CD8-positive, alpha-beta memory T cell (primary cell): ENCODE data around the gene NIN. TPM values are rescaled to one million over a fixed set of nuclear protein-coding genes. Genes with fewer than 3 reads are reported as not detected.

ENCODE experiments used
- CTCF ChIA-PET: fragments of 350-600 bp; sonication (Branson Sonifier 250); formaldehyde crosslinking; loops from one replicate; lab custom pipeline; 2021; ENCODE audit warnings: antibody characterized with exemption; lab: Charles Lee
- POLR2A ChIA-PET: fragments of 350-600 bp; sonication (Branson Sonifier 250); formaldehyde crosslinking; loops from one replicate; lab custom pipeline; 2021; ENCODE audit warnings: antibody characterized with exemption; lab: Charles Lee
- DNase-seq, 5 donors: peaks; one replicate each; pipeline versions ENCODE4 v3.0.0 to v3.0.0-alpha.2; 2020 to 2022; ENCODE audit warnings: mixed read lengths in 1 of 5
- H3K27ac ChIP-seq: one replicate; pipeline ENCODE4 v1.7.0; 2013; ENCODE audit warnings: low read depth, mild to moderate bottlenecking, low read length, moderate library complexity
- H3K27me3 ChIP-seq: 2 replicates; pipeline ENCODE4 v1.7.0; 2013; ENCODE audit warnings: low read length, mild to moderate bottlenecking; ENCODE audit not compliant: insufficient read depth, poor library complexity, severe bottlenecking
- H3K36me3 ChIP-seq: 2 replicates; pipeline ENCODE4 v1.7.0; 2013; ENCODE audit warnings: mild to moderate bottlenecking, low read length, moderate library complexity; ENCODE audit not compliant: insufficient read depth
- H3K4me1 ChIP-seq: 2 replicates; pipeline ENCODE4 v1.7.0; 2013; ENCODE audit warnings: mild to moderate bottlenecking, low read length, moderate library complexity; ENCODE audit not compliant: insufficient read depth
- H3K4me3 ChIP-seq: 2 replicates; pipeline ENCODE4 v1.7.0; 2013; ENCODE audit warnings: mild to moderate bottlenecking, low read length
- H3K9me3 ChIP-seq: 2 replicates; pipeline ENCODE4 v1.7.0; 2013; ENCODE audit warnings: mild to moderate bottlenecking, low read length
- H3K27ac Mint-ChIP-seq, 8 donors: one replicate each; pipeline ENCODE4 v1.8.0; 2020 to 2021; ENCODE audit warnings: mixed read lengths in 8 of 8, mild to moderate bottlenecking in 6 of 8, inconsistent platforms in 3 of 8, moderate library complexity in 3 of 8
- H3K27me3 Mint-ChIP-seq, 2 donors: one replicate each; pipeline ENCODE4 v1.8.0; 2020 to 2021; ENCODE audit warnings: mixed read lengths in 2 of 2, mild to moderate bottlenecking in 1 of 2, moderate library complexity in 1 of 2
- H3K36me3 Mint-ChIP-seq, 3 donors: one replicate each; pipeline ENCODE4 v1.8.0; 2020 to 2021; ENCODE audit warnings: mixed read lengths in 3 of 3, inconsistent platforms in 1 of 3, mild to moderate bottlenecking in 1 of 3
- H3K4me1 Mint-ChIP-seq, 3 donors: one replicate each; pipeline ENCODE4 v1.8.0; 2020 to 2021; ENCODE audit warnings: mixed read lengths in 3 of 3, inconsistent platforms in 1 of 3, mild to moderate bottlenecking in 1 of 3
- H3K4me3 Mint-ChIP-seq, 7 donors: one replicate each; pipeline ENCODE4 v1.8.0; 2020 to 2021; ENCODE audit warnings: mixed read lengths in 7 of 7, mild to moderate bottlenecking in 6 of 7, moderate library complexity in 4 of 7, inconsistent platforms in 2 of 7
- H3K9me3 Mint-ChIP-seq, 5 donors: one replicate each; pipeline ENCODE4 v1.8.0; 2020 to 2022; ENCODE audit warnings: mixed read lengths in 5 of 5, mild to moderate bottlenecking in 3 of 5, moderate library complexity in 2 of 5, inconsistent platforms in 1 of 5
- polyA plus RNA-seq: library from polyadenylated mRNA; unstranded; fragments of 300-500 nt; fragmentation: Illumina TruSeq; gene quantifications from one replicate; pipeline ENCODE4 v1.2.3, GENCODE V29; 2021
- total RNA-seq, 2 experiments: library from RNA; stranded (reverse); gene quantifications; one replicate each; pipeline ENCODE4 v1.2.3, GENCODE V29; 2021

NIN gene
- total and polyA plus RNA-seq, 3 experiments from 2014 or later = 64.3 to 77.8 (median 73.8) TPM

DNA sequence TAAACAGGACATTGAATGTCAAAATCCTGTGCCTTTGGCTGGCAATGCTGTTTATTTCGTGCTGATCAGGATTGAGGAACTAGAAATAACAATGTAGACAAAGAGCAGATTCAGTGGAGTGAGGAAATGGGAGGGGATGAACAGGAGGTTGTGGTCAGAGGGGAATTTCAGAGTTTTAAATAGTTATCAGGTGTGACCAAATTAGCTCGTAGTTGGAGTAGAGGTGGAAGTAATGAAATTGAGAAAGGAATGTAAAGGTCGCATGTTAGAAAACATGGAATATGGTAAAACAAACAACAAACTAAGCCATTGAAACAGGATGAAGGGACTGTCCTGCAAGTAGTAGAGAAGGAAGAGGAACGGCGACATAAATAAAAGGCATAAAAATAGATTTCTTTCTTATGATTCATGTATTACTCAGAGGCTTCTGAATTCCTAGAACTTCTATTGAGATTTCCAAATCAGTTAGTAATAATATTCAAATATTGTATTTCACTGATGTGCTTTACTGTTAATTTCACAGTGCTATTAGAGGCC, 153.4 kb downstream of the NIN start:
- H3K27ac Mint-ChIP-seq = peak overlapping the region in 1 of 8 donors; percentile 81
- CTCF ChIA-PET = no interaction called here
- H3K4me3 Mint-ChIP-seq = no peak overlapping the region
- no peaks in the 10 kb centered on the region for H3K9me3 Mint-ChIP-seq
- DNase-seq = no peak
- Histone ChIP-seq H3K27me3 (no peaks in the 10 kb centered on the region), H3K9me3 (no peaks in the 10 kb centered on the region), H3K27ac (no peak overlapping the region), H3K4me1 (no peaks in the 10 kb centered on the region), H3K4me3 (no peak overlapping the region), H3K36me3 (no peaks in the 10 kb centered on the region)
- H3K36me3 Mint-ChIP-seq = no peaks in the 10 kb centered on the region
- peaks cover 0 to 8% (median 6%) of the 10 kb centered on the region in 3 donors for H3K4me1 Mint-ChIP-seq
- POLR2A ChIA-PET = no interaction called here
- no peaks in the 10 kb centered on the region for H3K27me3 Mint-ChIP-seq

GRCh38 chr14:50676814-50677516, 154.0 kb downstream of the NIN start:
- Histone ChIP-seq H3K36me3 (no peaks in the 10 kb centered on the region), H3K4me3 (no peak overlapping the region), H3K9me3 (no peaks in the 10 kb centered on the region), H3K4me1 (no peaks in the 10 kb centered on the region), H3K27ac (no peak overlapping the region), H3K27me3 (no peaks in the 10 kb centered on the region)
- DNase-seq = no peak
- no peak overlapping the region for H3K4me3 Mint-ChIP-seq
- POLR2A ChIA-PET = no interaction called here
- H3K27ac Mint-ChIP-seq = peak overlapping the region in 1 of 8 donors; percentile 81
- H3K36me3 Mint-ChIP-seq = no peaks in the 10 kb centered on the region
- H3K4me1 Mint-ChIP-seq = peaks cover 0 to 8% (median 6%) of the 10 kb centered on the region in 3 donors
- no peaks in the 10 kb centered on the region for H3K9me3 Mint-ChIP-seq
- CTCF ChIA-PET = interaction anchor here (0.5 kb wide), 1 partner anchor 30 kb away, joined by 3 read pairs; no protein-coding TSS in a partner anchor
- no peaks in the 10 kb centered on the region for H3K27me3 Mint-ChIP-seq

DNA sequence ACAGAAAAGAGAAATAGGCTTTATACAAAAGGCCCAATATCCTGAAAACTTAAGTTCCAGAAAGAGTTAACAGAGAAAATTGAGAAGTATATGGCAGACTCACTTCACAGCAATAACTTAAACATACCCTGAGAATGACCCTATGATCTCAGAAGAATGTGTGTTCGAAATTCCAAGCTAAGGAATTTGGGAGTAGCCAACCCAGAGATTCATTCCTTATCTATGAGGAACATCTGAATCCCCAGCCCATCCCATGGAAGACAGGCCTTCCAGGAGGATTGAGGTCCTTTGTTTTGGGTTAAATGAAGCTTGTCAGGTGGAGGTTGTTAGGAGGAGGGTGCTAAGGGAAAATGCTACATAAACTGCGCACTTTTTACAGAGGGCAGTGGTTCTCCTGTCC, 155.4 kb downstream of the NIN start:
- Mint-ChIP-seq H3K9me3 (no peaks in the 10 kb centered on the region), H3K4me3 (no peak overlapping the region), H3K27ac (no peak overlapping the region), H3K36me3 (no peaks in the 10 kb centered on the region), H3K4me1 (peaks cover 0 to 8% (median 6%) of the 10 kb centered on the region in 3 donors), H3K27me3 (no peaks in the 10 kb centered on the region)
- Histone ChIP-seq H3K4me3 (no peak overlapping the region), H3K9me3 (no peaks in the 10 kb centered on the region), H3K36me3 (no peaks in the 10 kb centered on the region), H3K4me1 (no peaks in the 10 kb centered on the region), H3K27ac (no peak overlapping the region), H3K27me3 (no peaks in the 10 kb centered on the region)
- DNase-seq = no peak
- CTCF ChIA-PET = no interaction called here
- POLR2A ChIA-PET = no interaction called here

DNA sequence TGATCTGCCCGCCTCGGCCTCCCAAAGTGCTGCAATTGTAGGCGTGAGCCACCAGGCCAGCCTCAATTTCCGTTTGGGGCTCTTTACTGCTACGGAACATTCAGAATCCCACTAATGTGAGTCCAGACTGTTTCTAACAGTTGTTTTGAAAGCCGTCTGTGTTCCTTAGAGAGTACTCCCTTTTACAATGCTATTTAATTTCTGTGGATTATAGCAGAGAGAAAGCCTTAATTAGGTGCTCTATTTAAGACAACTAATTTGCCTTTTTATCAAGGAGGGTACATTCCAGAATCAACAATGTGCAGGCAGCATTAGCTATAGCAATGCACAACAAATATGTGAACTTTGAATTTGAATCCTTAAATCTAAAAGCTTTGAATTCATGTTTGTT, 160.1 kb downstream of the NIN start:
- H3K27ac ChIP-seq = no peak overlapping the region
- Mint-ChIP-seq H3K27me3 (no peaks in the 10 kb centered on the region), H3K9me3 (no peaks in the 10 kb centered on the region), H3K27ac (no peak overlapping the region), H3K4me3 (peak overlapping the region in 1 of 7 donors; percentile 50), H3K4me1 (peaks cover 14 to 16% (median 14%) of the 10 kb centered on the region in 3 donors), H3K36me3 (peaks cover 0 to 4% (median 0%) of the 10 kb centered on the region in 3 donors)
- peaks cover 13% of the 10 kb centered on the region for H3K4me1 ChIP-seq
- ChIA-PET POLR2A (interaction anchor here (1.2 kb wide), 1 partner anchor 23 kb away, joined by 3 read pairs; no protein-coding TSS in a partner anchor), CTCF (no interaction called here)
- no peak for DNase-seq
- no peak overlapping the region for H3K4me3 ChIP-seq
- H3K9me3 ChIP-seq = no peaks in the 10 kb centered on the region
- no peaks in the 10 kb centered on the region for H3K36me3 ChIP-seq
- H3K27me3 ChIP-seq = no peaks in the 10 kb centered on the region

DNA sequence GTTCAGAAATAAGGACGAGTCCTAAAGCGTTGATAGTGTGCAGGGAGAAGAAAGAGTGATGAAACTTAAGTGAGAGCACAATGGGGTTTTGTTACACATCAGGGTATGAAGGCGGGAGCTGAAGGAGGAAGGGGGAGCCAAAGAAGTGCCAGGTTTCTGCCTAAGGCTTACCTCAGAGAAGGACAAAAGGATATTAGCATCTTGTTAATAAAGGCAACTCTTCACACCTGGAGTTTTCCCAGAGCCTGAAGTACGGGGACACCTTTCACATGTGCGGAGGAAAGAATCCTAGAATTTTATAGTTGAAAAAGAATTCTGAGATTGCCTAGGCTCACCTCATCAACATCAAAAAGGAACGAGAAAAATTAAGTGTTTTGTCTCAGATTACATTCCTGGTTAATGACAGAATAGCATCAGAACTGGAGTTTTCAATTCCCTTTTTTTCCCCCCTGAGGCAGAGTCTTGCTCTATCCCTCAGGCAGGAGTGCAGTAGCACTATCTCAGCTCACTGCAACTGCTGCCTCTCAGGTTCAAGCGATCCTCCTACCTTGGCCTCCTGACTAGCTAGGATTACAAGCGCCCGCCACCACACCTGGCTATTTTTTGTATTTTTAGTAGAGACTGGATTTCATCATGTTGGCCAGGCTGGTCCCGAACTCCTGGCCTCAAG, 160.6 kb downstream of the NIN start:
- Histone ChIP-seq H3K27me3 (no peaks in the 10 kb centered on the region), H3K4me3 (no peak overlapping the region), H3K9me3 (no peaks in the 10 kb centered on the region), H3K4me1 (peaks cover 13% of the 10 kb centered on the region), H3K27ac (no peak overlapping the region), H3K36me3 (no peaks in the 10 kb centered on the region)
- DNase-seq = no peak
- Mint-ChIP-seq H3K27ac (no peak overlapping the region), H3K4me1 (peaks cover 14 to 16% (median 15%) of the 10 kb centered on the region in 3 donors), H3K4me3 (peak overlapping the region in 1 of 7 donors; percentile 50), H3K27me3 (no peaks in the 10 kb centered on the region), H3K36me3 (peaks cover 0 to 4% (median 0%) of the 10 kb centered on the region in 3 donors), H3K9me3 (no peaks in the 10 kb centered on the region)
- CTCF ChIA-PET = no interaction called here
- POLR2A ChIA-PET = interaction anchor here (1.2 kb wide), 1 partner anchor 24 kb away, joined by 3 read pairs; no protein-coding TSS in a partner anchor

Other genes starting within 250 kb of the NIN start
- 10 to 100 TPM; 12.9 to 13.9 TPM for gene SAV1, start 162.9 kb downstream of the NIN start, total RNA-seq
- 13.7 TPM for gene SAV1, start 162.9 kb downstream of the NIN start, polyA plus RNA-seq
- gene ABHD12B, start 40.9 kb upstream of the NIN start, total RNA-seq = not detected
- gene ABHD12B, start 40.9 kb upstream of the NIN start, polyA plus RNA-seq = not detected
- gene PYGL, start 113.3 kb upstream of the NIN start, total RNA-seq = under 1 TPM; 0.44 to 0.81 TPM
- gene PYGL, start 113.3 kb upstream of the NIN start, polyA plus RNA-seq = not detected